H9 (cell line): Measurements from ENCODE around the gene SMIM23. TPM values are rescaled to one million over a fixed set of nuclear protein-coding genes. Genes with fewer than 3 reads are reported as not detected.

Experiments
- DNase-seq: peaks from one replicate; pipeline ENCODE4 v3.0.0-alpha.2; 2017
- H2AFZ ChIP-seq: one replicate; pipeline ENCODE4 v1.6.1; 2013; ENCODE audit warnings: mild to moderate bottlenecking, low read length, control low read depth, moderate library complexity
- H2AK5ac ChIP-seq: 2 replicates; pipeline ENCODE4 v1.6.1; 2013; ENCODE audit warnings: low read length, control low read depth, mixed read lengths; ENCODE audit not compliant: insufficient read length
- H2BK120ac ChIP-seq: one replicate; pipeline ENCODE4 v1.6.1; 2013; ENCODE audit warnings: low read depth, mild to moderate bottlenecking, low read length, control low read depth, inconsistent platforms; ENCODE audit not compliant: poor library complexity, severe bottlenecking
- H2BK12ac ChIP-seq: 2 replicates; pipeline ENCODE4 v1.6.1; 2013; ENCODE audit warnings: low read length, control low read depth, mixed read lengths, low read depth; ENCODE audit not compliant: insufficient read length
- H2BK15ac ChIP-seq: 2 replicates; pipeline ENCODE4 v1.6.1; 2013; ENCODE audit warnings: low read depth, low read length, control low read depth
- H2BK20ac ChIP-seq: one replicate; pipeline ENCODE4 v1.6.1; 2013; ENCODE audit warnings: low read depth, mild to moderate bottlenecking, low read length, control low read depth, inconsistent platforms; ENCODE audit not compliant: poor library complexity, severe bottlenecking
- H2BK5ac ChIP-seq: 2 replicates; pipeline ENCODE4 v1.6.1; 2013; ENCODE audit warnings: low read length, control low read depth, mixed read lengths; ENCODE audit not compliant: insufficient read length
- H3K14ac ChIP-seq: 2 replicates; pipeline ENCODE4 v1.6.1; 2013; ENCODE audit warnings: low read length, control low read depth; ENCODE audit not compliant: insufficient read depth
- H3K18ac ChIP-seq: 2 replicates; pipeline ENCODE4 v1.6.1; 2013; ENCODE audit warnings: low read depth, mild to moderate bottlenecking, mixed read lengths, low read length, control low read depth; ENCODE audit not compliant: insufficient read length
- H3K23ac ChIP-seq: 2 replicates; pipeline ENCODE4 v1.6.1; 2013; ENCODE audit warnings: low read length, control low read depth, mixed read lengths, low read depth; ENCODE audit not compliant: insufficient read length
- H3K23me2 ChIP-seq: 2 replicates; pipeline ENCODE4 v1.6.1; 2013; ENCODE audit warnings: low read depth, mild to moderate bottlenecking, mixed read lengths, low read length, control low read depth; ENCODE audit not compliant: insufficient read length, poor library complexity, severe bottlenecking
- H3K27ac ChIP-seq: 2 replicates; pipeline ENCODE4 v1.5.1; 2013; ENCODE audit warnings: low read length, control low read depth, mixed read lengths, low read depth; ENCODE audit not compliant: insufficient read length
- H3K27me3 ChIP-seq: 2 replicates; pipeline ENCODE4 v1.6.1; 2013; ENCODE audit warnings: low read length, control low read depth, inconsistent platforms; ENCODE audit not compliant: insufficient read depth
- H3K4ac ChIP-seq: 2 replicates; pipeline ENCODE4 v1.6.1; 2013; ENCODE audit warnings: low read depth, mild to moderate bottlenecking, control low read depth, inconsistent platforms, low read length, moderate library complexity
- H3K4me1 ChIP-seq: 2 replicates; pipeline ENCODE4 v1.6.1; 2013; ENCODE audit warnings: low read length, control low read depth, inconsistent platforms; ENCODE audit not compliant: insufficient read depth
- H3K4me2 ChIP-seq: 2 replicates; pipeline ENCODE4 v1.6.1; 2013; ENCODE audit warnings: low read length, control low read depth, mixed read lengths; ENCODE audit not compliant: insufficient read length, insufficient read depth
- H3K56ac ChIP-seq: 2 replicates; pipeline ENCODE4 v1.6.1; 2013; ENCODE audit warnings: low read depth, mild to moderate bottlenecking, mixed read lengths, low read length, control low read depth; ENCODE audit not compliant: insufficient read length
- H3K79me1 ChIP-seq: 2 replicates; pipeline ENCODE4 v1.6.1; 2013; ENCODE audit warnings: low read depth, mild to moderate bottlenecking, moderate library complexity, low read length, control low read depth, inconsistent platforms; ENCODE audit not compliant: insufficient read depth, poor library complexity, severe bottlenecking
- H3K79me2 ChIP-seq: 2 replicates; pipeline ENCODE4 v1.6.1; 2013; ENCODE audit warnings: low read length, control low read depth, inconsistent platforms; ENCODE audit not compliant: insufficient read depth
- H3K9ac ChIP-seq: 2 replicates; pipeline ENCODE4 v1.6.1; 2013; ENCODE audit warnings: low read length, control low read depth, mixed read lengths; ENCODE audit not compliant: insufficient read length; ENCODE audit errors: extremely low read depth
- H3K9me3 ChIP-seq: one replicate; pipeline ENCODE4 v1.6.1; 2013; ENCODE audit warnings: low read depth, low read length, inconsistent platforms; ENCODE audit not compliant: control insufficient read depth
- H3T11ph ChIP-seq: one replicate; pipeline ENCODE4 v1.6.1; 2013; ENCODE audit warnings: mild to moderate bottlenecking, low read length, control low read depth, inconsistent platforms
- H4K20me1 ChIP-seq: one replicate; pipeline ENCODE4 v1.6.1; 2013; ENCODE audit not compliant: control insufficient read depth, insufficient read length, insufficient read depth
- H4K5ac ChIP-seq: 2 replicates; pipeline ENCODE4 v1.6.1; 2013; ENCODE audit warnings: low read depth, mild to moderate bottlenecking, mixed read lengths, low read length, control low read depth; ENCODE audit not compliant: insufficient read length
- H4K8ac ChIP-seq: replicated peaks from 2 replicates; pipeline ENCODE4 v1.6.1; 2013; ENCODE audit warnings: low read length, control low read depth, mixed read lengths, low read depth; ENCODE audit not compliant: insufficient read length
- H4K91ac ChIP-seq: 2 replicates; pipeline ENCODE4 v1.6.1; 2013; ENCODE audit warnings: low read depth, mild to moderate bottlenecking, moderate library complexity, mixed read lengths, low read length, control low read depth; ENCODE audit not compliant: insufficient read length
- H3K27ac Mint-ChIP-seq, 3 experiments: 2 replicates in 2 of 3; 3 replicates in 1 of 3; pipeline ENCODE4 v1.8.0; 2020 to 2021; ENCODE audit warnings: mixed read lengths in 3 of 3, mild to moderate bottlenecking in 1 of 3, moderate library complexity in 1 of 3
- H3K27me3 Mint-ChIP-seq: 2 replicates; pipeline ENCODE4 v1.8.0; 2021; ENCODE audit warnings: low read depth, mild to moderate bottlenecking, moderate library complexity, mixed read lengths
- H3K36me3 Mint-ChIP-seq, 3 experiments: 2 replicates in 2 of 3; 3 replicates in 1 of 3; pipeline ENCODE4 v1.8.0; 2020 to 2021; ENCODE audit warnings: low read depth in 3 of 3, mixed read lengths in 3 of 3; ENCODE audit not compliant: insufficient read depth in 1 of 3
- H3K4me1 Mint-ChIP-seq, 2 experiments: 2 replicates each; pipeline ENCODE4 v1.8.0; 2020; ENCODE audit warnings: mixed read lengths in 2 of 2
- H3K4me3 Mint-ChIP-seq, 2 experiments: 2 replicates in 1 of 2; 3 replicates in 1 of 2; pipeline ENCODE4 v1.8.0; 2020 to 2021; ENCODE audit warnings: mild to moderate bottlenecking in 2 of 2, mixed read lengths in 2 of 2, moderate library complexity in 1 of 2
- H3K9me3 Mint-ChIP-seq, 2 experiments: 2 replicates in 1 of 2; 3 replicates in 1 of 2; pipeline ENCODE4 v1.8.0; 2020; ENCODE audit warnings: mild to moderate bottlenecking in 2 of 2, mixed read lengths in 2 of 2, moderate library complexity in 1 of 2
- CTCF ChIP-seq: fragments of 200-600 bp; sonication (generic); conservative IDR thresholded peaks from 3 replicates; pipeline ENCODE4 v1.8.0; 2021; ENCODE audit warnings: antibody characterized with exemption, mild to moderate bottlenecking
- WGBS: extraction: QIAGEN DNeasy Blood & Tissue Kit; methylation state at CpG from one replicate; pipeline ENCODE4 v1.1.7; 2013; ENCODE audit warnings: missing lambda C conversion rate, low lambda C conversion rate, mixed read lengths; ENCODE audit not compliant: insufficient read length; ENCODE audit errors: extremely low coverage; 5-methylcytosine and 5-hydroxymethylcytosine counted together
- total RNA-seq: library from RNA; stranded (reverse); gene quantifications from 2 replicates; pipeline ENCODE4 v1.2.1, GENCODE V29; 2021

Gene SMIM23
- total RNA-seq, 1 experiment from 2014 or later = not detected

- no peak overlapping the region for H2BK120ac ChIP-seq
- no peak overlapping the region for H2AFZ ChIP-seq
- no peak overlapping the region for H2BK20ac ChIP-seq
- peaks cover 7 to 15% of the 10 kb centered on the region in 2 experiments for H3K4me1 Mint-ChIP-seq
- H3K56ac ChIP-seq = no peak overlapping the region
- H3K18ac ChIP-seq = no peak overlapping the region
- peaks cover 5% of the 10 kb centered on the region for H3K4me1 ChIP-seq
- no peak overlapping the region for H2BK12ac ChIP-seq
- no peaks in the 10 kb centered on the region for H3K23me2 ChIP-seq
- H3K27ac Mint-ChIP-seq = no peak overlapping the region
- no peaks in the 10 kb centered on the region for H3K27me3 ChIP-seq
- peaks cover 0 to 11% (median 0%) of the 10 kb centered on the region in 3 experiments; a peak in 2 of 7 replicates for H3K36me3 Mint-ChIP-seq
- no peak overlapping the region for H4K91ac ChIP-seq
- no peak overlapping the region for H3K9ac ChIP-seq
- H3K4ac ChIP-seq = no peak overlapping the region
- H3K9me3 ChIP-seq = no peaks in the 10 kb centered on the region
- no peak overlapping the region for H4K5ac ChIP-seq
- H3T11ph ChIP-seq = no peak overlapping the region
- H3K9me3 Mint-ChIP-seq = peaks cover 3 to 10% of the 10 kb centered on the region in 2 experiments; a peak in 3 of 5 replicates
- TF ChIP-seq CTCF = no peak
- no peak overlapping the region for H3K23ac ChIP-seq
- DNase-seq = no peak
- WGBS = no CpG with 5 or more reads among the region's 2 CpGs
- H4K20me1 ChIP-seq = no peaks in the 10 kb centered on the region
- H3K4me3 Mint-ChIP-seq = no peak overlapping the region
- H3K79me2 ChIP-seq = no peaks in the 10 kb centered on the region
- no peak overlapping the region for H2BK5ac ChIP-seq
- H3K79me1 ChIP-seq = no peaks in the 10 kb centered on the region
- no peak overlapping the region for H3K14ac ChIP-seq
- no peak overlapping the region for H2BK15ac ChIP-seq
- H4K8ac ChIP-seq = no peak overlapping the region
- H3K4me2 ChIP-seq = no peak overlapping the region
- H3K27me3 Mint-ChIP-seq = no peaks in the 10 kb centered on the region; the same call in 1 of the 2 replicates
- H2AK5ac ChIP-seq = no peak overlapping the region
- H3K27ac ChIP-seq = no peak overlapping the region
These were observed 48.8 kb downstream of the SMIM23 start for GRCh38 chr5:171834461-171834860.
